ENCODE data around the gene KANSL1L. TPM values are rescaled to one million over a fixed set of nuclear protein-coding genes. Genes with fewer than 3 reads are reported as not detected.

KANSL1L gene
- total RNA-seq, 2 donors from 2014 or later = 4.7 to 8.6 TPM

Other genes with a start within 250 kb of the KANSL1L start
- gene RPE, start 168.8 kb downstream of the KANSL1L start, total RNA-seq = 10 to 100 TPM; 39.8 to 46.3 TPM
- under 1 TPM; 0.15 to 0.22 TPM for gene ACADL, start 54.0 kb upstream of the KANSL1L start, total RNA-seq
- not detected for gene MYL1, start 143.8 kb upstream of the KANSL1L start, total RNA-seq

All from left colon (tissue), 2 donors.